BE2C (cell line): Measurements from ENCODE around the gene SLC38A1.

Source experiments
- DNase-seq: peaks from one replicate; pipeline ENCODE4 v3.0.0-alpha.2; 2020
- H3K27me3 ChIP-seq: fragments of 250-450 bp; sonication (Bioruptor Pico); 2 replicates; pipeline ENCODE4 v1.5.1; 2020; ENCODE audit warnings: mild to moderate bottlenecking
- H3K36me3 ChIP-seq: fragments of 250-450 bp; sonication (Bioruptor Pico); 2 replicates; pipeline ENCODE4 v1.5.1; 2020; ENCODE audit warnings: mild to moderate bottlenecking
- H3K4me1 ChIP-seq: fragments of 250-450 bp; sonication (Bioruptor Pico); 2 replicates; pipeline ENCODE4 v1.5.1; 2020
- H3K4me3 ChIP-seq: 2 replicates; pipeline ENCODE4 v1.5.1; 2011; ENCODE audit warnings: low read depth, low read length
- H3K9me3 ChIP-seq: fragments of 250-450 bp; sonication (Bioruptor Pico); 2 replicates; pipeline ENCODE4 v1.5.1; 2020
- CTCF ChIP-seq: IDR thresholded peaks from 2 replicates; pipeline ENCODE4 v1.5.1; 2012; ENCODE audit warnings: mild to moderate bottlenecking, low read depth, low read length

Gene SLC38A1

GRCh38 chr12:46152456-46152855 lies 116.4 kb downstream of the SLC38A1 start:
- TF ChIP-seq CTCF: no peak
- Histone ChIP-seq H3K4me3 (no peak overlapping the region), H3K9me3 (no peaks in the 10 kb centered on the region), H3K4me1 (no peaks in the 10 kb centered on the region; the same call in 1 of the 2 replicates), H3K27me3 (peaks cover 24% of the 10 kb centered on the region), H3K36me3 (no peaks in the 10 kb centered on the region)
- no peak for DNase-seq

- no peak for TF ChIP-seq CTCF
- no peak for DNase-seq
- H3K36me3 ChIP-seq: no peaks in the 10 kb centered on the region
- H3K4me3 ChIP-seq: no peak overlapping the region
- H3K27me3 ChIP-seq: peaks cover 38% of the 10 kb centered on the region
- H3K9me3 ChIP-seq: no peaks in the 10 kb centered on the region
- no peaks in the 10 kb centered on the region; the same call in 1 of the 2 replicates for H3K4me1 ChIP-seq
Measured at GRCh38 chr12:46150735-46151134, 118.1 kb downstream of the SLC38A1 start.

GRCh38 chr12:46149905-46150304 lies 118.9 kb downstream of the SLC38A1 start:
- Histone ChIP-seq H3K36me3 (no peaks in the 10 kb centered on the region), H3K9me3 (no peaks in the 10 kb centered on the region), H3K4me1 (no peaks in the 10 kb centered on the region; the same call in 1 of the 2 replicates), H3K4me3 (no peak overlapping the region), H3K27me3 (peaks cover 40% of the 10 kb centered on the region)
- no peak for DNase-seq
- no peak for TF ChIP-seq CTCF

GRCh38 chr12:46149079-46149464 lies 119.8 kb downstream of the SLC38A1 start:
- peaks cover 40% of the 10 kb centered on the region for H3K27me3 ChIP-seq
- H3K9me3 ChIP-seq: no peaks in the 10 kb centered on the region
- no peaks in the 10 kb centered on the region; the same call in 1 of the 2 replicates for H3K4me1 ChIP-seq
- DNase-seq: no peak
- TF ChIP-seq CTCF: no peak
- no peak overlapping the region for H3K4me3 ChIP-seq
- H3K36me3 ChIP-seq: no peaks in the 10 kb centered on the region

GRCh38 chr12:46148327-46149078 lies 120.3 kb downstream of the SLC38A1 start:
- Histone ChIP-seq H3K4me3 (no peak overlapping the region), H3K9me3 (no peaks in the 10 kb centered on the region), H3K4me1 (no peaks in the 10 kb centered on the region), H3K27me3 (peaks cover 40% of the 10 kb centered on the region), H3K36me3 (no peaks in the 10 kb centered on the region)
- DNase-seq: no peak
- TF ChIP-seq CTCF: no peak

- TF ChIP-seq CTCF: no peak
Measured at GRCh38 chr12:46147144-46147543, 121.7 kb downstream of the SLC38A1 start.

More at GRCh38 chr12:46147144-46147543, 121.7 kb downstream of the SLC38A1 start:
- Histone ChIP-seq H3K27me3 (peaks cover 36% of the 10 kb centered on the region), H3K36me3 (no peaks in the 10 kb centered on the region), H3K4me1 (no peaks in the 10 kb centered on the region), H3K9me3 (no peaks in the 10 kb centered on the region), H3K4me3 (no peak overlapping the region)
- no peak for DNase-seq
